NCI-H2196 (cell line): Measurements from ENCODE around the gene ANKK1.
A peak's percentile ranks its signal among the peaks of the same experiment; 100 is the strongest.

Experiments used
- DNase-seq: peaks from one replicate; lab custom pipeline; 2025; ENCODE audit not compliant: unreplicated experiment; lab: John Stamatoyannopoulos, UW

ANKK1 gene

GRCh38 chr11:113377681-113378412 lies 9.7 kb upstream of the ANKK1 start:
- DNase-seq: no peak

- DNase-seq: no peak
These were observed 8.9 kb upstream of the ANKK1 start for GRCh38 chr11:113378692-113379091.

DNA sequence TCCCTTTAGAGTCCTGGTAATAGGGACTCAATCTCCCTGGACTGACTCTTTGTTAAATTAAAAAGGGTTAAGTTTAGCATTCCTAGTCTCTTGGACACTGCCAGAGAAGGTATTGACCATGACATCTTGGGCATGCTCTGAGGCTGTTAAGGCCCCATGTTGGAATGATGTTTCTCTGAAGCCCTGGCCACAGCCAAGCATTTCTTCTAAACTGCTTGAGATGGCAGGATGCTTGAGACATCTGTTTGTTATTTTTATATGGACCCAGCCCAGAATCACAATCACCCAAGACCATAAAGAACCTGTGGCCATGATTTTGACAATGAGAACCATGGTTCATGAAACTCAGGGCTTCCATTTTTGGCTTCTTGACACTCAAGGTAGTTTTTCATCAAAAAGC lies 5.5 kb upstream of the ANKK1 start:
- no peak for DNase-seq

GRCh38 chr11:113384551-113384950 lies 3.0 kb upstream of the ANKK1 start:
- DNase-seq: no peak

GRCh38 chr11:113385749-113386148 lies 1.8 kb upstream of the ANKK1 start:
- DNase-seq: no peak

DNA sequence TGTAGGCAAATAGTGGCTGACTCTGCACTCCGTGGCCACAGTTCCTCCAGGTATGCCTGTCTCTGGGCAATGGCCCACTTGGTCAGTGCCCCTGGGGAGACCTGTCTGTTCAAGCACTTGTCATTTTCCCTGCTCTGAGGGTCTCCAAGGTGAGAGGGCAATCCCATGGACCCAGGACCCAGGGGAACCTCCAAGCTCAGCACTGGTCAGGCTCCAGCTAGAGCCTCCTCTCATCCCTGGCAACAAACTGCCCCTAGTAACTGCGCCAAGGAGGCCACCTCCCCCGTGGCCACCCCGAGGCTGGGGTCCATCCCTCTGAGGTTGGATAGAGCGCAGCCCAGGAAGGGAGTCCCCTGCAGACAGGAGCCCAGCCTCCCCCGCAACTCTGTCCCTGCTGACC lies 713 bp upstream of the ANKK1 start:
- no peak for DNase-seq

- DNase-seq: no peak
These were observed 1.7 kb downstream of the ANKK1 start for GRCh38 chr11:113389272-113389671.

DNA sequence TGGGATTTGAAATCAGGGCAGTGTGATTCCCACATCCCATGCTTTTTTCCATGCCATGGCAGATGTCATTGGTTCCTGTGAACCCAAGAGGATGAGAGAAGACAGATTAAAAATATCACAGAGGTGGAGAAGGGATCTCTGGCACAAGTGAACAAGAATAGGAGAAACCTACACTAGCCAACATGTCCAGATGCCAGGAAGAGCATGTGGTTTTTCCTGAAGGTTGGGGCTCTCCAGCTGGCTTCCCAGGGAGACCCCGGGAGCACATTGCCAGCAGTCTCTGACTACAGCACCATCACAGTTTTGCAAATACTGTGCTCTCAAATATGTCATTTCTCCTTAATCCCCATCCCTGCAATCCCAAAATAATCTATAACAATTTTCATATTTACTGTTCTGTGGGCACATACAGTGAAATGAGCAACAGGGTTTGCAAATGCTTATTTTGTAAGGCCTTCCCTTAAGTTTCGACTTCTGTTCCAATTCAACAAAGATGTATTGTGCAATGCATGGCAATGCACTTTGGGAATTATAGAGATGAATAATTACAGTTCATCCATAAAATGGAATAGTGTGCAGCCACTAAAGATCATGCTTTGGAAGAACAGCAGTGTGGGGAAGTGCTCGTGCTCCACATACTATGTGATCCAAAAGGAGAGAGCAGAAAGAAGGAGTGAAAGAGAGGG lies 4.8 kb downstream of the ANKK1 start:
- DNase-seq: no peak

- DNase-seq: no peak
These were observed 6.0 kb downstream of the ANKK1 start for GRCh38 chr11:113393501-113393985.

GRCh38 chr11:113394919-113395318 lies 7.3 kb downstream of the ANKK1 start:
- no peak for DNase-seq

DNA sequence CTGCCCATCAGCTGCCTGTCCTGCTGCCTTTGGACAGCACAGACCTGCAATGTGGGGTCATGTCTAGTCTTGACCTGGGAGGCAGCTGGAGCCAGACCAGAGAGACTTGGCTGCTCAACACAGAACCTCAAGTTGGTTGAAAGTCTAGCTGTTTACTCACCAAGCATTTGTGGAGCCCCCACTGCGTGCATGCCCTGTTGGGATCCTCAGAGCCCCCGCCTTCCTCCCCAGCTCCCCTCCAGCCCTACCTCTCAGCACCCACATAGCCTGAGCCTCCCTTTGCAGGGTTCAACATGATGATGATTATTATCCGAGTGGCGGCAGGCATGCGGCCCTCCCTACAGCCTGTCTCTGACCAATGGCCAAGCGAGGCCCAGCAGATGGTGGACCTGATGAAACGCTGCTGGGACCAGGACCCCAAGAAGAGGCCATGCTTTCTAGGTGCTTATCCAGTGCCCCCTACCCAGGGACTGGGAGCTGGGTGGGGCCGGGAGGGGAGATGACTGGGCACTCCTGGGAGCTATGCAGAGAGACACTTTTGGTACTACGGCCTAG lies 8.3 kb downstream of the ANKK1 start:
- no peak for DNase-seq

DNA sequence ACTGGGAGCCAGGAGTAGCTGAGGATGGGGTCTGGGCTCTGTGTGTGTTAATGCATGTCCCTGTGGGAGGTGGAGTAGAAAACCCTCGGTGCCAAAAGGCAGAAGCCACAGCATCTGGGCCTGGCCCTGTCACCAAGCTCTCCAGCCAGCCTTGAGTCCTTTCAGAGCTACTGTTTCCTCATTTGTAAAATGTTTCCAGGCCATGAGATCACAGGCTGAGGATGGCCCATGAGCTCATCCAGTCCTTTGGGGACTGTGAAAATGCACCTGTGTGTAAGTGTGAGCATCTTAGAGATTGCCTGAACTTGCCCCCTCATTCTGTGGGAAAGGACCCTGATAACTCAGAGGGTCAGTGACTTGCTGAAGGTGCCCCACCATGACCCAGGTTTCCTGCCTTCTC lies 9.1 kb downstream of the ANKK1 start:
- no peak for DNase-seq

DNA sequence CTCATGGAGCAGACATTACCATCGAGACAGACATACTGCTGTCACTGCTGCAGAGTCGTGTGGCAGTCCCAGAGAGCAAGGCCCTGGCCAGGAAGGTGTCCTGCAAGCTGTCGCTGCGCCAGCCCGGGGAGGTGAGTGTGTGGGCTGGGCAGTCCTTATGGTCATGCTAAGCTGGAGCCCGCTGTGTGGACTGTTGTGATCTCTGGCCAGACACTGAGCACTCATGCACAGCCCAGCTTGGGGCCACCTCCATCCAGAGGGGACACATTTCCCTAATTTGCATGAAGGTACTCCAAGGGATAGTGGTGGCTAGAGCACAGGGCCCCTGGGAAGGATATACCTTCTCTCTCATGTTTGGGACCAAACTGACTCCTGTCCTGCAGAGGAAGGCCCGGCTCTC lies 9.6 kb downstream of the ANKK1 start:
- DNase-seq: no peak

DNA sequence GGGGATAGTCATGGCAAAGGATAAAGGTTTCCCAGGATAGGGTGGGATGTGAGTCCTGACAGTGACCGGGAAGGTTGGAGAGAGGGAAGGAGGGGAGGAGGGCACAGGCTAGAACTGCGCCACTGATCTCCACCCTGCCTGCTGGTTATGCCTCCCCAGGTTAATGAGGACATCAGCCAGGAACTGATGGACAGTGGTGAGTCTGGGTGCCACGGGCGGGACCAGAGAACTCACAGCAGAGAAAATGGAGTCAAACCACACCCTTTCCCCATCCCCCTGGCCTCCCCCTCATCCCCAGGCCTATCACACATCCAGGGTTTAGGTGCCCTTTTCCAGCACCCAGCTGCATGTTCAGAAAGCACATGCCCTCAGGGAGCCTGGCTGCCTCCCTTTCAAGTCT lies 10.2 kb downstream of the ANKK1 start:
- DNase-seq: no peak

DNA sequence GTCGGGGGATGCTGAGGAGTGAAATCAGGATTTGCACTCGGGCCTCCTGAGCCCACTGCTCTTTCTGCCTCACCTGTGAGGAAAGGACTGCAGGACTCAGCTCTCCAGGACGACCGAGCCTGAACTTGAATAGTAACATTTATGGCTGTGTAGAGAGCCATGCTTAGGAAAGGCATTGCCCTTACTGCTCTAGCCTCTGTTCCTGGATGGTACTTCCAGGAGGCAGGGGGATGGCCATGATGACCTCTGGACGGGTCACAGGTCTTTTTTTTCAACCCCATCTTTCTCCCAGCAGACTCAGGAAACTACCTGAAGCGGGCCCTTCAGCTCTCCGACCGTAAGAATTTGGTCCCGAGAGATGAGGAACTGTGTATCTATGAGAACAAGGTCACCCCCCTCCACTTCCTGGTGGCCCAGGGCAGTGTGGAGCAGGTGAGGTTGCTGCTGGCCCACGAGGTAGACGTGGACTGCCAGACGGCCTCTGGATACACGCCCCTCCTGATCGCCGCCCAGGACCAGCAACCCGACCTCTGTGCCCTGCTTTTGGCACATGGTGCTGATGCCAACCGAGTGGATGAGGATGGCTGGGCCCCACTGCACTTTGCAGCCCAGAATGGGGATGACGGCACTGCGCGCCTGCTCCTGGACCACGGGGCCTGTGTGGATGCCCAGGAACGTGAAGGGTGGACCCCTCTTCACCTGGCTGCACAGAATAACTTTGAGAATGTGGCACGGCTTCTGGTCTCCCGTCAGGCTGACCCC lies 11.3 kb downstream of the ANKK1 start:
- DNase-seq: no peak

DNA sequence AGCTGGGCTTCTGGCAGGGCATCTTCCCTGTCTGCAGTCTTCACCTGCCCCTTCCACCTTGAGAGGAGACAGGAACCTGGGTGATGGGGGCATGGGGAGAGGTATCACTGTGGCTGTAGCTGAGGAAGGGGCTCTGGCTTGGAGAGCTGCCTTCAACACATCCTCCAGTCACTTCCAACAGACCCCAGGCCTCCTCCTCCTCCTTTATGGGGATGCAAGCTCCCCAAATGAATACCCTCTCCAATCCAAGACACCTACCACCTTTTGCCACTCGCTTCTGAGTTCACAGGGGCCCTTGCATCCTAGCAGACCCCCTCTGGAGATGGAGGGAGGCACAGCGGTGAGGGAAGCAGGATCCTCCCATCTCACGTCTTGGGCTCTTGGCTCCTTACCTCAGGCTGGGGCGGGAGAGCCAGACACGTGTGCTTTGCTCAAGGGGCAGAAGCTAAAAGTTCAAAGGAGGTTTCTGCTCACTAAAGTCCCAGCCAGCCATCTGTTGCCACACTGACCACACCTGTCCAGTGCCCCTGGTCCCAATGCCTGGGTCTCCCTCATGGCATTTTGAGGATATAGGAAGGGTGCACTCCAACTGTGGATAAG lies 13.2 kb downstream of the ANKK1 start:
- DNase-seq: no peak

GRCh38 chr11:113401718-113402117 lies 14.1 kb downstream of the ANKK1 start:
- DNase-seq: peak; percentile 95

DNA sequence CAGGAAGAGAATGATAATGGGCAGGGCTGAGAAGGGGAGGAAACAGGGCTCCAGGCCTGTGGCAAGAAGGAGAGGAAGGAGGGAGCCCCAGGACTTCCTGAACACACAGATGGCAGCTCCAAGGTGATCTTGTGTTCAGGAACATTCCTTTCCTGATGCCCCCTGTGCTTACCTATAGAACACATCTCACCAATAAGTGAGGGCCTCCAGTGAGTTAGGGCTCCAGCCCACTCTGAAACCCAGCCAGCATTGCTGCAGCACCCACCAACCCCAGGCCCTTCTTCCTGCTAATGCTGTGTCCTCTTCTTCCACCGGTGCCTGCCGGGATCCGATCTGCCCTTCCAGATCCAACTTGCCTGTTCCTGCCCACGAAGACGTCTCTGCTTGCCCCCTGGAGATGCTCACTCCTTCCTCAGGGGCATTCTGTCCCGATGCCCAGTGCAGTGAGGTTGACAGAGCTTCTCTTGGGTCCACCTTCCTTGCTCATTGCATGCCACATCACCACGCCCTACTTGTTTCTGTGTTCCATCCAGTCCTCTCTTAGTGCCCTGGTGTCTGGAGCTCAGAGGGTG lies 17.4 kb downstream of the ANKK1 start:
- no peak for DNase-seq

DNA sequence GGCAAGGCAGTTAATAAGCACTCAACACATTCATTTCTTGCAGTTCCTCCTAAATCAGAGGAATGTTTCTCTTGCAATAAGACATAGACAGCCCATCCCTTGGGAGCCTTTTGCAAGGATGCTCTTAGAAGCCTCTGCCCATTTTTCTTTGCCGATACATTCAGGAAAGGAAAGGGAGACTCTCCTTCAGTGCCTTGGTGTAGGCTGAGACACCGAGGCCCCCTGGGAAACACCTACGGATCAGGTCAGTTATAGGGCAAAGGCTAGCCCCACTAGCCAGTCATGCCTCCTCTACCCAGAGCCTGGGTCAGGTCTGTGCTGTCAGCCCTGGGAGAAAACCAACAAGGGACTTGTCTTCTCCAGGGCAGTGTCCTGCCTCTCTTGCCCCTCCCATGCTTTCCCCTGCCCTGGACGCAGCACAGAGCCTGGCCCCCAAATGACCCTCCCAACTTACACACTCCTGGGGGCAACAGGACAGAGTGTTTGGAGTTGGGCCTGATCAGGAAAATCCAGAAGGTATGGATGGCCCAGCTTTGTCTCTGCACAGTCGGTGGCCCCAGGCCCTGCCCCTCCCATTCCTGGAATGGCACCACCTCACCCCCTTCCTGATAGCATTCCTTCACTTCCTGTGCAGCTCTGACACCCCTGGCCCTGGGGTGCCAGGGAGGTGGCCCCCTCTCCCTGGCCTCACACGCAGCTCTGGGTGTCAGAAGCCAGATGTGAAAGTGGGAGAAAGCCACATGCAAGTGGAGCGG lies 18.3 kb downstream of the ANKK1 start:
- no peak for DNase-seq

GRCh38 chr11:113407163-113407562 lies 19.6 kb downstream of the ANKK1 start:
- DNase-seq: no peak
